GM21360 (cell line): ENCODE measurements around the gene EBF4.

ENCODE experiments used
- ATAC-seq: cut with Tn5 transposase; IDR thresholded peaks from one replicate; pipeline ENCODE4 v1.9.1; 2021; ENCODE audit warnings: mild to moderate bottlenecking, moderate library complexity; ENCODE audit not compliant: unreplicated experiment

EBF4 gene

GRCh38 chr20:2699775-2700413, 7.3 kb downstream of the EBF4 start:
- no peak for ATAC-seq

GRCh38 chr20:2700913-2701620, 8.5 kb downstream of the EBF4 start:
- ATAC-seq, result no peak

- ATAC-seq, result no peak
Observed at GRCh38 chr20:2701671-2702081, 9.1 kb downstream of the EBF4 start.

- ATAC-seq, result no peak
Observed at GRCh38 chr20:2703716-2704475, 11.3 kb downstream of the EBF4 start.

- ATAC-seq, result no peak
Observed at GRCh38 chr20:2705931-2706645, 13.5 kb downstream of the EBF4 start.

- no peak for ATAC-seq
Observed at GRCh38 chr20:2706688-2707352, 14.2 kb downstream of the EBF4 start.

GRCh38 chr20:2707353-2708072, 14.9 kb downstream of the EBF4 start:
- no peak for ATAC-seq

- ATAC-seq, result no peak
Observed at GRCh38 chr20:2708073-2708415, 15.5 kb downstream of the EBF4 start.

- no peak for ATAC-seq
Observed at GRCh38 chr20:2708665-2709064, 16.1 kb downstream of the EBF4 start.

- ATAC-seq, result no peak
Observed at GRCh38 chr20:2709205-2709981, 16.8 kb downstream of the EBF4 start.

- ATAC-seq, result no peak
Observed at GRCh38 chr20:2713285-2713684, 20.7 kb downstream of the EBF4 start.

- ATAC-seq, result no peak
Observed at GRCh38 chr20:2729251-2729713, 36.7 kb downstream of the EBF4 start.

GRCh38 chr20:2729791-2730190, 37.2 kb downstream of the EBF4 start:
- ATAC-seq, result no peak

- ATAC-seq, result no peak
Observed at GRCh38 chr20:2734899-2735298, 42.3 kb downstream of the EBF4 start.

GRCh38 chr20:2736441-2736840, 43.9 kb downstream of the EBF4 start:
- ATAC-seq, result no peak

GRCh38 chr20:2738331-2739041, 45.9 kb downstream of the EBF4 start:
- ATAC-seq, result no peak

- no peak for ATAC-seq
Observed at GRCh38 chr20:2739042-2739398, 46.4 kb downstream of the EBF4 start.

GRCh38 chr20:2740702-2741101, 48.1 kb downstream of the EBF4 start:
- ATAC-seq, result no peak

GRCh38 chr20:2741463-2741862, 48.9 kb downstream of the EBF4 start:
- ATAC-seq, result no peak
